Nephron (organoid): Measurements from ENCODE around the gene SKAP1.
A peak's percentile ranks its signal among the peaks of the same experiment; 100 is the strongest.
"Not testable (repeated sequence)": the region's sequence is repeated elsewhere in the genome, so short reads cannot be mapped to it uniquely, and the experiment has no call there.

Source experiments
- H3K27ac Mint-ChIP-seq, 3 experiments: 2 replicates each; pipeline ENCODE4 v1.8.0; 2020; ENCODE audit warnings: mixed read lengths in 3 of 3, mild to moderate bottlenecking in 2 of 3, moderate library complexity in 1 of 3
- H3K27me3 Mint-ChIP-seq: 2 replicates; pipeline ENCODE4 v1.8.0; 2021; ENCODE audit warnings: low read depth, mild to moderate bottlenecking, moderate library complexity, mixed read lengths
- H3K36me3 Mint-ChIP-seq: 2 replicates; pipeline ENCODE4 v1.8.0; 2020; ENCODE audit warnings: low read depth, mixed read lengths
- H3K4me1 Mint-ChIP-seq: 2 replicates; pipeline ENCODE4 v1.8.0; 2020; ENCODE audit warnings: mixed read lengths
- H3K4me3 Mint-ChIP-seq, 3 experiments: 2 replicates each; pipeline ENCODE4 v1.8.0; 2020; ENCODE audit warnings: mild to moderate bottlenecking in 3 of 3, mixed read lengths in 3 of 3, moderate library complexity in 2 of 3
- H3K9me3 Mint-ChIP-seq: 2 replicates; pipeline ENCODE4 v1.8.0; 2020; ENCODE audit warnings: mixed read lengths
- CTCF ChIP-seq, 3 experiments: fragments of 200-600 bp; sonication (generic); IDR thresholded peaks; one replicate each; pipeline ENCODE4 v1.5.0; 2021; ENCODE audit warnings: antibody characterized with exemption in 3 of 3; ENCODE audit not compliant: unreplicated experiment in 3 of 3

SKAP1 gene

GRCh38 chr17:48247603-48248002 is 182.4 kb downstream of the SKAP1 start:
- no peak overlapping the region for H3K4me3 Mint-ChIP-seq
- no peak for TF ChIP-seq CTCF (IDR thresholded peaks at IDR 0.05; ENCODE audit: unreplicated experiment in 3 of 3)
- H3K27me3 Mint-ChIP-seq, result no peaks in the 10 kb centered on the region
- H3K36me3 Mint-ChIP-seq, result no peaks in the 10 kb centered on the region
- no peak overlapping the region for H3K27ac Mint-ChIP-seq
- peaks cover 28% of the 10 kb centered on the region for H3K4me1 Mint-ChIP-seq
- no peaks in the 10 kb centered on the region for H3K9me3 Mint-ChIP-seq

- Mint-ChIP-seq H3K27ac (no peak overlapping the region), H3K36me3 (no peaks in the 10 kb centered on the region), H3K9me3 (no peaks in the 10 kb centered on the region), H3K4me3 (no peak overlapping the region), H3K4me1 (peaks cover 33% of the 10 kb centered on the region), H3K27me3 (no peaks in the 10 kb centered on the region)
- TF ChIP-seq CTCF (IDR thresholded peaks at IDR 0.05; ENCODE audit: unreplicated experiment in 3 of 3), result no peak
Observed at GRCh38 chr17:48247038-48247437, 183.0 kb downstream of the SKAP1 start.

DNA sequence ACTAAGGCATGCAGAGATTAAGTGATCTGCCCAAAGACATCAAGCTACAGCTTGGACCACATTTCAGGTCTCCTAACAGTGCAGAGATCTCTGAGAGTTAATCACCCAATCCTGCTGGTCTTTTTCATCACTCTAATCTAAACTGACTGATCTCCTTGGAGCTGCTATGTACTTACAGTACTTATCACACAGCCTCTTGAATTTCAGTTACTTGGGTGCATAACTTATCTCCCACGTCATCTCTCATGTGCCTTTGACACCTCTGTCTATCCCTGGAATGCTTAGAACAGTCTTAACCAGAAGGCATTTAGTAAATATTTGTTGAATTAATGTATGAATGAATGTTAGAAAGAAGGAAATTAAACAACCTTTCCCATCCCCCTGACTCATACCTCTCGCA is 183.4 kb downstream of the SKAP1 start:
- Mint-ChIP-seq H3K9me3 (no peaks in the 10 kb centered on the region), H3K36me3 (no peaks in the 10 kb centered on the region), H3K4me1 (peaks cover 37% of the 10 kb centered on the region), H3K4me3 (no peak overlapping the region), H3K27ac (no peak overlapping the region), H3K27me3 (no peaks in the 10 kb centered on the region)
- no peak for TF ChIP-seq CTCF (IDR thresholded peaks at IDR 0.05; ENCODE audit: unreplicated experiment in 3 of 3)

GRCh38 chr17:48245465-48246033 is 184.5 kb downstream of the SKAP1 start:
- not testable (repeated sequence) for H3K36me3 Mint-ChIP-seq, H3K27me3 Mint-ChIP-seq

GRCh38 chr17:48244814-48245213 is 185.2 kb downstream of the SKAP1 start:
- no peaks in the 10 kb centered on the region for H3K36me3 Mint-ChIP-seq
- H3K4me1 Mint-ChIP-seq, result peaks cover 55% of the 10 kb centered on the region
- peak overlapping the region; percentile 23 to 67 (median 67) for H3K27ac Mint-ChIP-seq
- no peak for TF ChIP-seq CTCF (IDR thresholded peaks at IDR 0.05; ENCODE audit: unreplicated experiment in 3 of 3)
- H3K9me3 Mint-ChIP-seq, result no peaks in the 10 kb centered on the region
- H3K4me3 Mint-ChIP-seq, result no peak overlapping the region
- H3K27me3 Mint-ChIP-seq, result no peaks in the 10 kb centered on the region

More at GRCh38 chr17:48245465-48246033, 184.5 kb downstream of the SKAP1 start:
- not testable (repeated sequence) for H3K9me3 Mint-ChIP-seq, H3K27ac Mint-ChIP-seq, H3K4me3 Mint-ChIP-seq
- peaks cover 48% of the 10 kb centered on the region for H3K4me1 Mint-ChIP-seq

DNA sequence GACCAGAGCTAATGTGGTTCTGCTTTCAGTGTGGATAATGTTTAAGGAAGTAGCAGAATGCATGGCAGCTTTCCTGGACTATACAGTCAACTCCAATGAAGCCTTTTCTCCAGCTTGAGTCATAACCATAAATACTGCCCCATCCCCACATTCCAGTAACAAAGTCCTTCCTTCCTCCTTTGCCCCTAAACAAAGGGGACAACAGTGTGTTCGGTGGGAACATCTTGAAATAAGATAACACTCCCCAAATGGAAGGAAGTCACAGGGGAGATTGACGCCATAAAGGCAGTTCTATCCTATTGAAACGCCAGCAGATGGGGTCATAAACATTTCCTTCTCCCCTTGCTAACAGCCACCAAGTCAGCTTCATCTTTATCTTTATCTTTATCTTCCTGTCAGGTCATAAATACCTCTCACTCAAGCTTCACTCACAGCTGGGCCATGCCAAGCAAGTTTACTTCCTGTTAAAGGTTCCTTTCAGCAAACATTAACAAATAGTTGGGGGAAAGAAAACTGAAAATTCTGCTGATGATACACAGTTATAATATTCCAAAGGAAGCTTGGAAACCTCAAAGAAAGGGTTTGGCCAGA is 185.8 kb downstream of the SKAP1 start:
- no peak for TF ChIP-seq CTCF (IDR thresholded peaks at IDR 0.05; ENCODE audit: unreplicated experiment in 3 of 3)
- Mint-ChIP-seq H3K27ac (peak overlapping the region; percentile 23 to 67 (median 67)), H3K36me3 (no peaks in the 10 kb centered on the region), H3K27me3 (no peaks in the 10 kb centered on the region), H3K9me3 (no peaks in the 10 kb centered on the region), H3K4me1 (peaks cover 60% of the 10 kb centered on the region), H3K4me3 (no peak overlapping the region)
